NCI-H146 (cell line): Measurements from ENCODE around the gene EMILIN2.
"Not testable (repeated sequence)": the region's sequence is repeated elsewhere in the genome, so short reads cannot be mapped to it uniquely, and the experiment has no call there.

ENCODE experiments used
- DNase-seq: peaks from one replicate; lab custom pipeline; 2025; lab: John Stamatoyannopoulos, UW

EMILIN2 gene

DNA sequence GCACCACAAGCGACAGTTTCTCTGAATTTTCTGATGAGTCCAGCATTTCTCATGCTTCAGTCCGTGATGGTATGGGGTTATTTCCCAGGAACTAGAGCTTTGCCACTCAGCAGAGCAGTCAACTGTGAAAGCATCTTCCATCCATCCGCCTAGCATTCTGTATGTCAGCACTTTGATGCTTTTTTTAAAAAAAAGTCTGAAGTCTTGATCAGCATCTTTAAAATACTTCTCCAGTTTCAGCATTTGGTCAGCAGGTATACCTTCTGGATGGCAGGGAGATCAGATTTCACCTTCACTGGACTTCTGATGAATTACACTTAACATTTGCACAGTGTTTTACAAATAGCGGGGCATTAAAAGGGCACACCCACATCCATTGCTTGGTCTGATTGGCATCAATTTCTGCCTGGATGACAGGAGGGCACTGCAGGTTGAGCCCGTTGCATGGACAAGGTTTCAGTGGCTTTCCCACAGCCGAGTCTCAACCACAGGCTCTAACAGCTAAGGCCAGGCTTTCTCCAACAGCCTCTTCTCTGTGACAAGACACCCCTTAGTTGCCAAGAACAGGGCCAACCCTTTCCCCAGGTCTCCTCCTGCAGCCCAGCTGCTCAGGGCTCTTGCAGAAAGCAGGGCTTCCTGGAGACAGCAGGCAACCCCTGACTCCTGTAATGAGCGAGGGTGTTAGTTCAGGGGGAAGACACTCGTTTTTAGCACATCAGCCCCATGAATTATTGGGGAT lies 54.0 kb downstream of the EMILIN2 start:
- no peak for DNase-seq

GRCh38 chr18:2901423-2901985 lies 54.7 kb downstream of the EMILIN2 start:
- no peak for DNase-seq

DNA sequence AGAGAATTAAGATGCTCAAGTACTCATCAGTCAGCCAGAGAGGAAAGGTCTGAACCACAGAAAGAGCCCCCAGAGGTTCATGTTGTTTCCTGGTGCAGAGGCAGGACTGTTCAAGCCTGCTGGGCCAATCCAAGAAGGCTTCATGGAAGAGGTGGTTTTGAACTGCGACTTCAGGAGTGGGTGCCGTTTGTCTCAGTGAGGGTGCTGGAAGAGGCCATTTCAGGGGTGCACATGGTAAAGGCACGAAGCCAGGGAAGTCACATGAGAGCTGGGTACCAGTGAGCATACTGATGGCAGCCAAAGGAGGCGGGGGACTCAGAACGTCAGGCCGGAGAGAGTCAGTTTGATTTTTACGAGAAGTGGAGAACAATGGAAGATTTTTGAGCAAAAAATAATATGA lies 55.5 kb downstream of the EMILIN2 start:
- no peak for DNase-seq

DNA sequence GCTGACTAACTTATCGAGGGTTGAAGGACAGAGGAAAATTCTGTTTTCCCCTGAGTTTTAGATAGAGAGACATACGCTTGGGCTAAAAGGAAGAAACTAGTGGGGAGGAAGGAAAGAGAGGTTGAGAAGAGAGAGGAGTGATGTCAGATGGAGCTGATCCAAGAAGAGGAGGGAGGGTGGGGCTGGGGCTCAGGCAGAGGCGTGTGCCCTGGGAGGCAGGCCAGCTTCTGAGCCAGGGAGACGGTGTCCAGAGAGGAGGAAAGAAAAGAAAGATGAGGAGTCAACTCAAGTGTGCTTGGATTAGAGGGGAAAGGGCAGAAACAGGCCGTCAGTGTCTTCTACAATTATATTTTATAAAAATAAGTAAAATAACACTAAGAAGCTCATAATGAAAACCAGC lies 56.2 kb downstream of the EMILIN2 start:
- no peak for DNase-seq

GRCh38 chr18:2905854-2906703 lies 59.3 kb downstream of the EMILIN2 start:
- peak; percentile 75 for DNase-seq

GRCh38 chr18:2906704-2907549 lies 60.1 kb downstream of the EMILIN2 start:
- peak; percentile 75 for DNase-seq

DNA sequence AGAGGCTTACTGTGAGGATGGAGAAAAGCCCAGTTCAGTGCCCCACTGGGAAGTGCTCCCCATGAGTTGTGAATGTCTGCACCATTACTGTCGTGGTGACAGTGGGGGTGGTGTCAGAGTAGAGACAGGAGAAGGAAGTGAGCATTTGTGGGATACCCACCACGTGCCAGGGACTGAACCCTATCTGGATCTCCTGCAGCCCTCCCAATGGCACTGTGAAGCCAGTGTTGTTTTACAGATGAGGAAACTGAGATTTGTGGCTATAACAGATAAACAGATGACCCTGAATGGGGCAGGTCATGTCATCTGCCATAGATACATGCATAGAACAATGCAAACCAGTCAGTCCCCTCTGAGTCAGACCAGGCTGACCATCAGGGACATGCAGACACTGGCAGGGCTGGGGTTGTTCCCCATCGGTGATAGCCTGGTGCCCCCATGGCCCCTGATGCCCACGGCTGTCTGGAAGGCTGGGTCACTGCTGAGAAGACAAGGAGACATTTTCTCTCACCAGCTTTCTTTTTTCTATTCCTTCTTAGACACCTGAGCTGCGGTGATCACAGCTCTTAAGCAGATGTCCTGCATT lies 60.8 kb downstream of the EMILIN2 start:
- no peak for DNase-seq

GRCh38 chr18:2908166-2908945 lies 61.5 kb downstream of the EMILIN2 start:
- DNase-seq: no peak

DNA sequence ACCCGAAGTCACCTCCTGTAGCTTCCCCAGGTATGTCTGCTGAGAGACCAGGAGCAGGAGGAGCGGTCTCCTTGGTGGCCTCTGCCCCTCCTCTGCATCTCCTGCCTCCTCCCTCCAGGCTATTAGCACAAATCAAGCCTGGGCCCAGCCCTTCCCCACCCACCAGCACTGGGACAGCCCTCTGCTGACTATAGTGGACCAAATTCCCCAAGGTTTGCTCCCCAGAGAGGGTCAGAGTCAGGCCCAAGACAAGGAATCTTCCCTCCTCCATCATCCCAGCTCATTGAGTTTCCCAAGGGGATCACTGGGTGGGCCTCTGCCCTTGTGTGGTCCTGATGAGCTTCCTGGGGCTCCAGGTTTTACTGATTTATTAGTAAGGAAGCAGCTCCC lies 62.1 kb downstream of the EMILIN2 start:
- DNase-seq: no peak

DNA sequence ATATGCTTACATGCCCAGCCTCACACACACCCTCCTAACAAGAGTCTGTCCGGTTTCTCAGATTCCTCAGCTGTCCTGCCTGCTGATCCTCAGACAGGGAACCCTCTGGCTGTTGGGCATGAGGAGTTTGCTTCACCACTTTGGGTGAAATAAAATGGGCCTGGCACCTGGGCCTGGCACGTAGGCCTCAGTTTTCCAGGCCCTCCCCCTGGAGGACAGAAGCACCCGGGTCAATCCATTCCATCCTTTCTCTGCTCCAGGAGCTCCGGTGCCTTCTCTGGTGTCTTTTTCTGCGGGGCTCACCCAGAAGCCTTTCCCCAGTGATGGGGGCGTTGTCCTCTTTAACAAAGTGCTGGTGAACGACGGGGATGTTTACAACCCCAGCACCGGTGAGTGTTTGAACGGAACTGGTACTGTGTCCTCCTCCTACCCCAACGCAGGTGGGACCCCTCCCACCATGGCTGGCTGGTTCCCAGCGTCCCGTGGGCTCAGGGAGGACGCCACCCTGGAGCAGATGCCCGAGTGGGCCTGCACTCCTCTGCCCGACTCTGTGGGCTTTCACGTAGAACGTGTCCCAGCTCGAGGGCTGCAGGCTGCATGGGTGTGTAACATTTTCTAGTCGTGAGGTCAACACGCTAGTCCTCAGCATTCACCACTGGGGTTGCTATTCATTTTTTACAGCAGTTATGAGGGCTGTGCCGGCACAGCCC lies 62.8 kb downstream of the EMILIN2 start:
- no peak for DNase-seq

- no peak for DNase-seq
These were observed 63.5 kb downstream of the EMILIN2 start for GRCh38 chr18:2910261-2910660.

DNA sequence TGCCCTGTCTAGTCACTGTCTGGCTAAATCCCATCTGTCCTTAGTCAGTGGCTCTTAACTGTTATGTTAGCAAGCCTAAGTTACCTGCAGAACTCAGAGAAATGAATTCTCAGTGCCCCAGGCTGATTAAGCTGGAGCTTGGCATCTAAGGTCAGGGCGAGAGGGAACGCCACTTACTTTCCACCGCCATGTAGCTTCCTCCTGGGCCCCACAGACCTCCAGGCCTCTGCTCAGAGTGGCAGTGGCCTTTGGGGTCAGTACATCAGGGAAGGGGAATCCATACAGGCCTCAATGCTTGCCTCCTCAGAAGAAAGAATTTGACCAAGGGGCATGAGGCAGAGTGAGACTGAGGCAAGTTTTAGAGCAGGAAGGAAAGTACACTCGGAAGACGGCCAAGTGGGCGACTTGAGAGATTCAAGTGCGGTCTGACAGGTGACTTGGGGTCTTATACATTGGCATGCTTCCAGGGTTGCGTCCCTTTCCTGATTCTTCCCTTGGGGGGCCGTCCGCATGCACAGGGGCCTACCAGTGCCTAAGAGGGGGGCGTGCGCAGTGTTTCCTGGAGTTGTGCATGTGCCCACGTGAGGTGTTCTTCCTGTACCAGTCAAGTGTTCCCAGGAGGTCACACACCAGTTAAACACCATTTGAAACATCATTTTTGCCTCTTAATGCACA lies 64.1 kb downstream of the EMILIN2 start:
- no peak for DNase-seq

- DNase-seq: no peak
These were observed 64.7 kb downstream of the EMILIN2 start for GRCh38 chr18:2911533-2911932.

- no peak for DNase-seq
These were observed 65.8 kb downstream of the EMILIN2 start for GRCh38 chr18:2912357-2913299.

DNA sequence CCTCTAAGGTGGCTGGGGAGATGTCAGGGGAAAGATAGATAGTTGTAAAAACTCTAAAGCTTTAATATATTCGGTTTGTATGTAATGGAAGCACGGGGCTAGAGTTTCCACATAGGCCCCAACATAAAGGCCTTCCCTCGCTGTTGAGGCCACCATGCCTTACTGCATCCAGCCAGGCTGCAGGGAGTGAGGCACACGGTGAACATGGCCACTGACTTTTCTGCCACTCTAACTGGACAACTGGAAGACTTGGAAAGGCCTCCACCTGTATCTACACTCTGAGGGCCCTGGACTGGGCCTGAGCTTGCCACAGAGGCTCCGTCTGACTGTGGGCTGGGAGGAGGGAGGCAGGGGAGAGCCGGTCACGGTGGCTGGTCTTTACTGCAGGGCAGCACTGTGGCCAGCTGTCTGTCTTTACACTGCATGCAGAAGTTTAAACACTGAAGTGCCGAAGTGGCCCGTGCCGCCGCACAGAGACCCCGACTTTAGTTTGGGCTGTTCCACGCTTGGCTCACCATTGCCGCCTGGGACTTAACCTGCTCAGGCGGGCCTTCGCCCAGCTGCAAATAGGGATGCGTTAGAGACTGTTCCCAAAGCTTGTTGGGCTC lies 66.7 kb downstream of the EMILIN2 start:
- no peak for DNase-seq

- DNase-seq: no peak
These were observed 67.5 kb downstream of the EMILIN2 start for GRCh38 chr18:2914185-2914880.

DNA sequence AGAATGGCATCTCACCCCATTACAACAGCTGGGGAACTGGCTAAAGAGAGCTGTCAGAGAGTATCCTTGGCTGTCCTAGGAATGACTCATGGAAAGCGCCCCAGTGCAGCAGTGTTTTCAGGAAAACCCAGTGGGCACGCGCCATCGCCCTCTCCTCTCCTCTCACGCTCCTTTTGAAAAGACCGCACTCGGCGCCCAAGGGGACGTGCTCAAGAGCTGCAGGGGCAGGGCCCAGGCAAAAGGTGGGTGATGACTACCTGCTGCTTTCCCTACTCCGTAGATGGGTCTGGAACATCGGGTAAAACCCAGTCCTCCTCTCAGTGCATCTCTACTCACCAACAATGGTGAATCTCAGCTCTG lies 68.1 kb downstream of the EMILIN2 start:
- DNase-seq: no peak

DNA sequence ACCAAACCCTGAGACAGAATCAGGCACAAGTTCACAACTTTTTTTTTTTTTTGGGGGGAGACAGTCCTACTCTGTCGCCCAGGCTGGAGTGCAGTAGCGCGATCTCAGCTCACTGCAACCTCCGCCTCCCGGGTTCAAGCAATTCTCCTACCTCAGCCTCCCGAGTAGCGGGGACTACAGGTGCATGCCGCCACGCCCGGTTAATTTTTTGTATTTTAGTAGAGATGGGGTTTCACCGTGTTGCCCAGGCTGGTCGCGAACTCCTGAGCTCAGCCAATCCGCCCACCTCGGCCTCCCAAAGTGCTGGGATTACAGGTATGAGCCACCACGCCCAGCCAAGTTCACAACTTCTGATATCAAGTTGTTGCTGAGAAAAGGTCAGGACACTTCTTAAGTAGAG lies 68.7 kb downstream of the EMILIN2 start:
- DNase-seq: not testable (repeated sequence)
